SK-N-MC (cell line): ENCODE results near the gene CHRNA1.

Experiments
- EZH2 ChIP-seq: fragments of 200-600 bp; sonication (generic); IDR thresholded peaks from one replicate; pipeline ENCODE4 v1.6.1; 2017; ENCODE audit warnings: antibody characterized with exemption
- FOXP2 ChIP-seq: optimal IDR thresholded peaks from 2 replicates; pipeline ENCODE3; 2011; ENCODE audit warnings: mild to moderate bottlenecking, moderate library complexity; ENCODE audit not compliant: insufficient read depth; ENCODE audit errors: extremely low read length, control extremely low read depth
- POLR2AphosphoS5 ChIP-seq: IDR thresholded peaks from 2 replicates; pipeline ENCODE4 v1.6.1; 2012; ENCODE audit warnings: mild to moderate bottlenecking, low read depth, low read length, borderline replicate concordance

DNA sequence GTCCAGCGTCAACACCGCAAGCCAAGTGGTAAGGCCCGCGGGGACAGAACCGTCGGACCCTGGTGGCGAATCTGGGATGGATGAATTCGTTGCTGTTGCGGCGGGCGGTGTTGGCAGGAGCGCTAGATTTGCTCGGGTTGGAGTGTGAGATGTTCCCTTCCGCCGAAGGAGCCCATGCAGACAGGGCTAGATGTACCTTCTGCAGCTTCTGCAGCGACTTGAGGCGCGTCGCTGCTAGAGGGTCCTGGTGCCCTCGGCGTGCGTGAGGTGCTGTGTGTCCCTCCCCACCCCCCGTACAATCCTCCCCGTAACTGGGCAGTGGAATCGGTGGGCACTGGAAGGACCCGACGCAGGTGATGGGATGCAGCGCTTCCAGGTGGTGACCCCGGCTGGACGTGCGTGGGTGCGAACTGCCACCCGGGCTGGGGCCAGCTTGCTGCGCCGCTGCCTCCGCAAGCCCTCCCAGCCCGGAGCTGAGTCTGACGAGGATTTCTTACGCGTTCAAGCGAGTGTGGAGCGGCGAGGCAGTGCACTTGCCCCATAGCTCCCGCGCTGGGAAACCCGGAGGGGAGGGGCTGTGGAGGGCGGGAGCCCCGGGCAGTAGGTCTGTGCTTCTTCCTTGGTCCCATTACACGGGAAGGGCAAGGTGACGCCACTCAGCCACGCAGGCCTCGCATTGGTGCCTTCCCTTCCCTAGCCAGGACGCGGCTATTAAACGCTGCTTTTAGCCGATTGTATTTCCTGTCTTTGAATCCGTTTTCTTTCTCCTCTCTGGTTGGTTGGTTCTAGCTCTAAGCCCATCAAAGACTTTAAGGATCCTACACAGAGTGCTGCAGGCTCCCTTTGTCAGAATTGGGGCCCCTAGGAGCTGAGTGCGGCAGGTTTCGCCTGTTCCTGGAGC lies 34.2 kb downstream of the CHRNA1 start:
- no peak for TF ChIP-seq EZH2
- no peak for TF ChIP-seq POLR2AphosphoS5
- no peak for TF ChIP-seq FOXP2
